Natural killer cell (primary cell): ENCODE results near the gene SANBR. TPM values are rescaled to one million over a fixed set of nuclear protein-coding genes. Genes with fewer than 3 reads are reported as not detected.

Experiments
- ATAC-seq, 3 donors: fragments of 150-1000 bp in 2 of 3; fragments of 200-7000 bp in 1 of 3; cut with Tn5 transposase; 1 replicate in 1 of 3; 2 replicates in 2 of 3; pipeline ENCODE4 v1.10.0; 2021; ENCODE audit warnings: mild to moderate bottlenecking in 2 of 3, moderate library complexity in 2 of 3
- DNase-seq, 2 donors: peaks; one replicate each; pipeline versions ENCODE4 v3.0.0 to v3.0.0-alpha.2; 2013 to 2021; ENCODE audit warnings: mixed read lengths in 1 of 2
- H3K27ac ChIP-seq: one replicate; pipeline ENCODE4 v1.5.1; 2013; ENCODE audit warnings: mild to moderate bottlenecking, low read length
- H3K27me3 ChIP-seq: one replicate; pipeline ENCODE4 v1.6.1; 2013; ENCODE audit warnings: low read length; ENCODE audit not compliant: control insufficient read depth, insufficient read depth
- H3K36me3 ChIP-seq: one replicate; pipeline ENCODE4 v1.6.1; 2013; ENCODE audit warnings: low read length; ENCODE audit not compliant: control insufficient read depth, insufficient read depth
- H3K4me1 ChIP-seq: one replicate; pipeline ENCODE4 v1.6.1; 2013; ENCODE audit warnings: low read length; ENCODE audit not compliant: control insufficient read depth, insufficient read depth
- H3K4me3 ChIP-seq: one replicate; pipeline ENCODE4 v1.5.1; 2013; ENCODE audit warnings: low read length
- H3K9me3 ChIP-seq: one replicate; pipeline ENCODE4 v1.6.1; 2013; ENCODE audit warnings: low read length; ENCODE audit not compliant: control insufficient read depth, insufficient read depth
- H3K27ac Mint-ChIP-seq, 2 donors: one replicate each; pipeline ENCODE4 v1.8.0; 2022; ENCODE audit warnings: mild to moderate bottlenecking in 2 of 2, mixed read lengths in 2 of 2, moderate library complexity in 1 of 2
- H3K27me3 Mint-ChIP-seq, 2 donors: one replicate each; pipeline ENCODE4 v1.8.0; 2022; ENCODE audit warnings: low read depth in 2 of 2, mixed read lengths in 2 of 2
- H3K36me3 Mint-ChIP-seq: one replicate; pipeline ENCODE4 v1.8.0; 2022; ENCODE audit warnings: mixed read lengths
- H3K4me1 Mint-ChIP-seq, 2 donors: one replicate each; pipeline ENCODE4 v1.8.0; 2022; ENCODE audit warnings: mixed read lengths in 2 of 2
- H3K4me3 Mint-ChIP-seq: one replicate; pipeline ENCODE4 v1.8.0; 2022; ENCODE audit warnings: mild to moderate bottlenecking, moderate library complexity, mixed read lengths
- H3K9me3 Mint-ChIP-seq, 2 donors: one replicate each; pipeline ENCODE4 v1.8.0; 2022; ENCODE audit warnings: mixed read lengths in 2 of 2
- CTCF ChIP-seq: fragments of 200-600 bp; IDR thresholded peaks from one replicate; pipeline ENCODE4 v1.8.0; 2022; ENCODE audit warnings: antibody characterized with exemption
- WGBS: methylation state at CpG from one replicate; pipeline ENCODE4 v1.1.7; 2013; ENCODE audit warnings: missing lambda C conversion rate; ENCODE audit not compliant: insufficient coverage; 5-methylcytosine and 5-hydroxymethylcytosine counted together
- intact Hi-C: fragments of 100-400 bp; cut with micrococcal nuclease; formaldehyde crosslinking; loops from one replicate; pipeline ENCODE4 v1.14.2; 2022
- total RNA-seq, 4 donors: library from RNA; stranded (reverse); fragments of 120-200 nt in 1 of 4; gene quantifications; one replicate each; pipeline versions ENCODE4 v1.2.3 to v1.2.4, GENCODE V29; 2013 to 2022

Gene SANBR
- total RNA-seq, 3 donors from 2014 or later (not counting 1 experiment from before 2014, with no cell fraction given): 5.3 to 6.3 (median 5.8) TPM

- Histone ChIP-seq H3K9me3 (no peaks in the 10 kb centered on the region), H3K36me3 (peaks cover 4% of the 10 kb centered on the region), H3K4me1 (no peaks in the 10 kb centered on the region), H3K4me3 (no peak overlapping the region), H3K27me3 (no peaks in the 10 kb centered on the region), H3K27ac (no peak overlapping the region)
- TF ChIP-seq CTCF: no peak
- DNase-seq: no peak
- intact Hi-C loops: no loop called here
- H3K36me3 Mint-ChIP-seq: no peaks in the 10 kb centered on the region
- H3K4me1 Mint-ChIP-seq: peaks cover 0 to 7% of the 10 kb centered on the region in 2 donors
- 96% methylated on average over 7 of the region's 8 CpGs for WGBS
- H3K9me3 Mint-ChIP-seq: no peaks in the 10 kb centered on the region
- H3K27ac Mint-ChIP-seq: no peak overlapping the region
- no peaks in the 10 kb centered on the region for H3K27me3 Mint-ChIP-seq
- no peak overlapping the region for H3K4me3 Mint-ChIP-seq
- ATAC-seq: no peak
These were observed 25.8 kb downstream of the SANBR start for GRCh38 chr2:61091485-61091884.

GRCh38 chr2:61096438-61096837 lies 30.8 kb downstream of the SANBR start:
- intact Hi-C loops: no loop called here
- Mint-ChIP-seq H3K36me3 (no peaks in the 10 kb centered on the region), H3K9me3 (no peaks in the 10 kb centered on the region), H3K4me1 (peaks cover 0 to 7% of the 10 kb centered on the region in 2 donors), H3K27me3 (no peaks in the 10 kb centered on the region), H3K27ac (no peak overlapping the region), H3K4me3 (no peak overlapping the region)
- Histone ChIP-seq H3K9me3 (no peaks in the 10 kb centered on the region), H3K4me1 (no peaks in the 10 kb centered on the region), H3K27ac (no peak overlapping the region), H3K4me3 (no peak overlapping the region), H3K36me3 (no peaks in the 10 kb centered on the region), H3K27me3 (no peaks in the 10 kb centered on the region)
- no peak for TF ChIP-seq CTCF
- DNase-seq: no peak
- no peak for ATAC-seq
- WGBS: 93% methylated on average over 2 of the region's 3 CpGs

GRCh38 chr2:61100801-61101200 lies 35.1 kb downstream of the SANBR start:
- H3K4me3 ChIP-seq: no peak overlapping the region
- TF ChIP-seq CTCF: no peak
- H3K27ac ChIP-seq: no peak overlapping the region
- H3K27me3 ChIP-seq: no peaks in the 10 kb centered on the region
- H3K27ac Mint-ChIP-seq: no peak overlapping the region
- no peaks in the 10 kb centered on the region for H3K27me3 Mint-ChIP-seq
- ATAC-seq (no peak), DNase-seq (no peak)
- no peaks in the 10 kb centered on the region for H3K36me3 Mint-ChIP-seq
- H3K4me1 Mint-ChIP-seq: peaks cover 0 to 6% of the 10 kb centered on the region in 2 donors
- H3K9me3 ChIP-seq: no peaks in the 10 kb centered on the region
- H3K9me3 Mint-ChIP-seq: no peaks in the 10 kb centered on the region
- intact Hi-C loops: no loop called here
- no peak overlapping the region for H3K4me3 Mint-ChIP-seq
- WGBS: 100% methylated on average over 2 of the region's 4 CpGs
- H3K36me3 ChIP-seq: no peaks in the 10 kb centered on the region
- H3K4me1 ChIP-seq: no peaks in the 10 kb centered on the region

GRCh38 chr2:61109291-61109690 lies 43.6 kb downstream of the SANBR start:
- H3K27ac ChIP-seq: no peak overlapping the region
- no peak for TF ChIP-seq CTCF
- no peak for DNase-seq
- no peaks in the 10 kb centered on the region for H3K36me3 Mint-ChIP-seq
- 93% methylated on average over 1 of the region's 2 CpGs for WGBS
- H3K27ac Mint-ChIP-seq: no peak overlapping the region
- no peaks in the 10 kb centered on the region for H3K27me3 ChIP-seq
- H3K9me3 ChIP-seq: no peaks in the 10 kb centered on the region
- no peaks in the 10 kb centered on the region for H3K27me3 Mint-ChIP-seq
- H3K4me1 ChIP-seq: no peaks in the 10 kb centered on the region
- no peaks in the 10 kb centered on the region for H3K4me1 Mint-ChIP-seq
- intact Hi-C loops: no loop called here
- H3K4me3 ChIP-seq: no peak overlapping the region
- no peak for ATAC-seq
- H3K4me3 Mint-ChIP-seq: no peak overlapping the region
- no peaks in the 10 kb centered on the region for H3K36me3 ChIP-seq
- H3K9me3 Mint-ChIP-seq: no peaks in the 10 kb centered on the region
